Suppressor macrophage (primary cell): ENCODE results near the gene SYNPO2.
A peak's percentile ranks its signal among the peaks of the same experiment; 100 is the strongest.
"Not testable (repeated sequence)": the region's sequence is repeated elsewhere in the genome, so short reads cannot be mapped to it uniquely, and the experiment has no call there.

Experiments used
- DNase-seq, 4 experiments: peaks; one replicate each; pipeline ENCODE4 v3.0.0-alpha.2; 2020 to 2022

SYNPO2 gene

DNA sequence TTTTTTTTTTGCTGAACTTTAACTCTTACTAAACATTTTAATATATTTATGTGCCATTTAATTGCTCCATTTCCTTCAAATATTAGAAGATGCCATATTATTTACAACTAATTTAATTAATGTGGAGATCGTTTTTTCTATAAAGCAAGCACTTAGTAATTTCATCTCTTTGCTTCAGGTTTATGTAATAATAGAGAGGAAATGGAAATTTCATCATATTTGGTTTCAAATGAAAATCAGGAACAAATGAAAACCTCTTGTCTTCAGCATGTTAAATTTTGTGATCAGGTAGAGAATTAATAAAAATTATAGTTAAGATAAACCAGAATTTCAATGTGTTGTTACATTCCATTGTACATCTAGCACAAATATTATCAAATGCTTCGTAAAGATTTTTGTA lies 120.1 kb downstream of the SYNPO2 start:
- peak in 2 of 4 experiments; percentile 42 to 59 for DNase-seq

DNA sequence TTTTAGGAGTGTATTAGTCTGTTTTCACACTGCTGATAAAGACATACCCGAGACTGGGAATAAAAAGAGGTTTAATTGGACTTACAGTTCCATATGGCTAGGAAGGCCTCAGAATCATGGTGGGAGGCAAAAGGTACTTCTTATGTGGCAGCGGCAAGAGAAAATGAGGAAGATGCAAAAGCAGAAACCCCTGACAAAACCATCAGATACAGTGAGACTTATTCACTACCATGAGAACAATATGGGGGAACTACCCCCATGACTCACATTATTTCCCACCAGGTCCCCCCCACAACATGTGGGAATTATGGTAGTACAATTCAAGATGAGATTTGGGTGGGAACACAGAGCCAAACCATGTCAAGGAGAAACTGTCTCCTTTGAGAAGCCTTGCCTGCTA lies 121.6 kb downstream of the SYNPO2 start:
- DNase-seq, result peak; percentile 36 to 66 (median 48)

DNA sequence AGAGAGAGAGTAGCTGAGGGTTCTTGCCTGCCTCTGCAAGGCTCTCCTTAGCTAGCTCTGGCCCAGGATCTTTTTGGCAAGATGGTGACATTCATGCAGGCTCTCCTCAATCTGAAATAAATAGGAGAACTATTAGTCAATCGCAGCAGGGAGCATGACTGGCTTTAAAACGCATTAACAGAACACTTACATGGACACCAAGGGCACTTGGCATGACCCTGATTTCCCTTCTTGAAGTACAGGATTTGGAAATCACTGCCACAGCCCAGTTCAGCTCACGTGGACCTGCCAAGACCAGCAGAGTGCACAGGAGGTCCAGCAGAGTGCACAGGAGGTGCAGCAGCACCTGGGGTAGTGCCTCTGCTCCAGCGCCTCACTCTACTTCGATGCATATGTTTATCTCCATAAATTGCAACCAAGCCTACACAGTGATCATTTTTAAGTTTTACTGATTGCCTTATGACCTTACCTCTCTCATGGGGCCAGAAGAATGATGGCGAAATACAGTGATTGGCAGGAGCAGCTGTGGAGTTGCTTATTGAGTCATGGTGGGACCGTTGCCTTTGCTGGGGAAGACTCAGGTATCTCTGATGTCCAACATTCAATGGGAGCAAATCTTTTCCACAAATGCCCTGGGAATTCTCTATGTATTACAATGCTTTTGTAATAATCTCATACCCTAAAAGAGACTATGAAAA lies 122.4 kb downstream of the SYNPO2 start:
- DNase-seq, result peak in 2 of 4 experiments; percentile 28 to 35

DNA sequence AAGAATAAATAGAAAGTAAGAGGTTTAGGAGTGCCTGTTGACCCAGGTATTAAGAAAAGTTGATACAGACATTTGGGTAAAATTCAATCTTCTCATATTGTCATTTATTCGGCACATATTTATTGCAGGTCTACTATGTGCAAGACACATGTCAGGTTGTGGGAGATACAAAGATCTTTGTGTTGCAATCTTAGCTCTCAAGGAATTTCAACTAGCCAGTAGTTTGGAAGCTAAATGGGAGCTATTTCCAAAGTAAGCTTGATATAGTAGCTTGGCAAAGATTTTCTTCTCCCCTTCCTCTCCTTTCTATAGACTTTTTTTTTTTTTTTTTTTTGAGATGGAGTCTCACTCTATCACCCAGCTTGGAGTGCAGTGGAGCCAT lies 122.9 kb downstream of the SYNPO2 start:
- DNase-seq, result no peak

DNA sequence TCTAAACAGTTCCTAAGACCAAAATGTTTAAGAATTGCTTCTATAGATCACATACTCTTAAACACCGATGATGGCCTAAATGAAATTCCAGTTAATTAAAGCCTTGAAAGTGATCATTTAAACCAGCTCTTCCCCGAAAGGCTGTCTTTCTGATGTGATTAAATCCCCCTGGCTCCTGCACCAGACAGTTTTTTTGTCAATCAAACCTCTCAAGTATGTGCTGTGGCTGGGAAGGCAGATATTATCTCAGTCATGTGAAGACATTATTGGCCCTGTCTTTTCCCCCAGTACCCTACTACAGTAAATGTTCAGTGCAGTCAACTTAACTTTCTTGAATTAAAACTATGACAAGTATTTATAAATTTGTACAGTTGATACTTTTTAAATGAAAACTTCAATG lies 126.0 kb downstream of the SYNPO2 start:
- DNase-seq, result no peak

DNA sequence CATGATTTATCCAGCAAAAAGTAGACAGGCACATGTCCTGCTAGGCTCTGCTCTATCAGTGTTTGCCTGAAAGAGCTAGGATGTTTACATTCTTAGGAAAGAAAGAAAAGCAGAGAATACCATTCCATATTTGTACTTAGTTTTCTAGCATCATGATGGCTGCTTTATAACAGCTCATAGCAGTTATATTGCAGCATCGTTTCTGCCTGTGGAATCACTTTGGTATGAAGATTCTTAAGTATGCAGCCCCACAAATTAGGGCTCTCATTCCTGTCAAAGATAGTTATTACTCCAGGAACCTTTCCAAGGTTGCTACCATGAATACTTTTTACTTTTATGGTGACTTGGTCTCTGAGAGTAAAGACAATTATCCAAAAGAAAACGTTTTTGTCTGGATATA lies 128.0 kb downstream of the SYNPO2 start:
- DNase-seq, result no peak

DNA sequence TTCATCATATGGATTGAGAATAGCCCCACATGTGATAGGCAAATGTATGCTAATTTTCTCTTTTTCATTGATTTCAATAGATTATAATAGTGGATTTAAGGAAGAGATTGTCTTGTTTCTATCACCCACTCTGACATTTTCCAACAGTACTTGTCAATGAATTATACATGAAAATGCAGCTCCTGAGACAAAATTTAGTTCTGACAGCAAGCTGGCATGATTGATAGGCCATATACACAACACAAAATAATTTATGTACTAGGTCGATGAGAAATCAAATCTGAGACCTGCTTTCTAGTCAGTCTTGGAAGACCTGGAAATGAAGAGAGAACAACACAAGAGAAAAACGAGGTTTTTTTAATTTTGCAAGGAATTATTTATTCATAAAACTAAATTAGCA lies 129.0 kb downstream of the SYNPO2 start:
- no peak for DNase-seq

DNA sequence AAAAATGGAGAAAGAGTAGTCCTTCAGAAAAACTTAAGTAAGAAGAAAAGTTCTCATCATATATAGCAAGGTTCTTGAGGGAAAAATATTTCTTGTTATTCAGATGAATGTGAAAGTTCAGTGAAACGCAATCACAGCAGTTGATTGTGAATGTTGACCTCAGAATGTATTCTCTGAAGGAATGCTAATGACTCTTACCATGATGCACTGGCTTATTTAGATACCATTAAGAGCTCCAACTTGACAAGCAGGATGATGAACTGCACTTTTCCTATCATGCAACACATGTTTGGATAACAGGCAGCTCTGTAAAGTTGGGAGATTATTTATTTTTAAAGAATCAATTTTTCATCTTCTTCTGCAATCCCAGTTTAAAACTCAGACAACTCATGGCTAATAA lies 131.5 kb downstream of the SYNPO2 start:
- no peak for DNase-seq

DNA sequence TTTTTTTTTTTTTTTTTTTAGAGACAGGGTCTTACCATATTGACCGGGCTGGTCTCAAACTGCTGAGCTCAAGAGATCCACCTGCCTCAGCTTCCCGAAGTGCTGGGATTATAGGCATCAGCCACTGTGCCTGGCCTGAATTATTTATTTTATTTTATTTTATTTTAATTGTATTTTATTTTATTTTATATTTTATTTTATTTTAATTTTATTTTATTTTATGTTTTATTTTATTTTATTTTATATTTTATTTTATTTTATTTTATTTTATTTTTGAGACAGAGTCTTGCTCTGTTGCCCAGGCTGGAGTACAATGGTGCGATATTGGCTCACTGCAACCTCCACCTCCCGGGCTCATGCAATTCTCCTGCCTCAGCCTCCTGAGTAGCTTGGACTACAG lies 133.9 kb downstream of the SYNPO2 start:
- not testable (repeated sequence) for DNase-seq

DNA sequence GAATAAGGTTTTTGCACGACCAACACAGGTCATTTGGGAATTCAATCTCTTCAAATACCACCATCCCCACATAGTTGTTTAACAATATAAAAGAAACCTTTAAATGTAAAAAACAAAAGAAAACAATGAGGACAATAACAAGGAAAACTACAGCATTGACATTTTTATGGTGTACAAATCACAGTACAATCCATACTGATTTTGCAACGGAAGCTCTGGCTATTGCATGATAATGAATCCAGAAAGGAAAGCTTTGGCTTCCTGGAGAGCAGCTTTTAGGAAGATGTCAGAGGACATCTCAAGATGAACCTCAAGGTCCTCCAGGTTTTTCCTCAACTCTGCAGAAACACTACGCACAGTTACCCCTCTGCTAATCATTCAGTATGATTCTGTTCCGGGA lies 135.4 kb downstream of the SYNPO2 start:
- no peak for DNase-seq

DNA sequence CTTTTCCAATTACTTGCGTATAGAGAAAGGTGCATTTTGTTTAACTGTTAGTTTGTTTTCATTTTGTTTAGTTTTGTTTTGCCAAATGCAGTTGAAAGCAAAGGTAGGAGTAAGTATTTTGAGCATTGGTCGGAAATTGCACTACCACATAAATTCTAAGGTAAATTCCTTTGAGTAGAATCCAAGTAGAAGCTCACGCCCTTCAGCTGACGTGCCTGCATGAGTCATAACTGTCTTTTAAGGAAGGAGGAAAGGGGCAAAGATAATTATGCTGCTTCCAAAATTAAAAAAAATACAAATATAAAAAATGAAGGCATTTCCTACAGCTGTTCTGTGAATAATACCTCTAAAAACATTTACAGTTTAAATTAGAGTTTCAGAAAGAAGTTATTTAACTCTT lies 136.8 kb downstream of the SYNPO2 start:
- DNase-seq, result peak; percentile 56 to 80 (median 78)

DNA sequence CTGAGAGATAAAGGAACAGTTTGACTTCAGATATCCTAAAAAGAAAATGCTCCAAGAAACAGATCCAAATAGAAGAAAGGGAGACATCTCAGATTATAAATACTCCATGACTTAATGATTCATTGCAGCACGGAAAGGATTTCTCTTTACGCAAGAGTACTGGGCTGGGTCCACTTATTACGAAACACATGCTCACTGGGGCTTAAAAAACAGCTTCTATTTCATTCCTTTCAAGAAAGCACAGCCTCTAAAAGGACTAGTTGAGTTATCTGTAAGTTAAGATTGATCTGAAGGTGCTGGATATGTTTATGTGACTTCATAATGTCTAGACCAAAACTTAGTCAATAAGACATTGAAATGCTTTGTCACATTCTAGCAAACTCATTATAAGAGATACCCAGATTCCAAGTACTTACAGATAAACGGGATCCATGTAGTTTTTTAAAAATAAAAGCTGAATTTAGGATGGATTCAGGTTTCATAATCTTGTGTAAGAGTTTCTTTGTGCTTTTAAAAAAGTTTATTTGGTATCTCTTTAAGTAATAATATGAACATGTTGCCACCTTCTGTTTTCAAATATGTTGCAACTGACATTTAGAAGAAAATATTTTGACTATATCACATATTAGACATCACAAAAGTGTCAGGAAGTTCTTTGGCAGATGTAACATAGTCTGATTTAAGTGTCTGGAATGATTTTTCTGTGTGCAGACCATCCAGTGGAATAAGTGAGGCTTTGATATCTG lies 137.4 kb downstream of the SYNPO2 start:
- DNase-seq, result peak; percentile 65 to 85 (median 74)

DNA sequence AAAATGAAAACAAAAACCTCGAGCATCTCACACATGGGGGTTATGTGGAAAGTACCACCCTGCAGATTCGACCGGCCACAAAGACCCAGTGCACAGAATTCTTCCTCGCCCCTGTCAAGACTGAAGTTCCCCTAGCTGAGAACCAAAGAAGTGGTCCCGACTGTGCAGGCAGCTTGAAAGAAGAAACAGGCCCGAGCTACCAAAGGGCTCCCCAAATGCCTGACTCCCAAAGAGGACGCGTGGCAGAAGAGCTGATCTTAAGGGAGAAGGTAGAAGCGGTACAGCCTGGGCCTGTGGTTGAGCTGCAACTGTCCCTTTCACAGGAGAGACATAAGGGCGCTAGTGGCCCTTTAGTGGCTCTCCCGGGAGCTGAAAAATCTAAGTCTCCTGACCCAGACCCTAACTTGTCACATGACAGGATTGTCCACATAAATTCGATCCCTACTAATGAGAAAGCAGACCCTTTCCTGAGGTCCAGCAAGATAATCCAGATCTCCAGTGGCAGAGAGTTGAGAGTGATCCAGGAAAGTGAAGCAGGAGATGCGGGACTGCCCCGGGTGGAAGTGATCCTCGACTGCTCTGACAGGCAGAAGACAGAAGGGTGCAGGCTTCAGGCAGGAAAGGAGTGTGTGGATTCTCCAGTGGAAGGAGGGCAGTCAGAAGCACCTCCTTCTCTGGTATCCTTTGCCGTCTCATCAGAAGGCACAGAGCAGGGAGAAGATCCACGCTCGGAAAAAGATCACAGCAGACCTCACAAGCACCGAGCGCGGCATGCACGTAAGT lies 138.2 kb downstream of the SYNPO2 start:
- DNase-seq, result no peak

DNA sequence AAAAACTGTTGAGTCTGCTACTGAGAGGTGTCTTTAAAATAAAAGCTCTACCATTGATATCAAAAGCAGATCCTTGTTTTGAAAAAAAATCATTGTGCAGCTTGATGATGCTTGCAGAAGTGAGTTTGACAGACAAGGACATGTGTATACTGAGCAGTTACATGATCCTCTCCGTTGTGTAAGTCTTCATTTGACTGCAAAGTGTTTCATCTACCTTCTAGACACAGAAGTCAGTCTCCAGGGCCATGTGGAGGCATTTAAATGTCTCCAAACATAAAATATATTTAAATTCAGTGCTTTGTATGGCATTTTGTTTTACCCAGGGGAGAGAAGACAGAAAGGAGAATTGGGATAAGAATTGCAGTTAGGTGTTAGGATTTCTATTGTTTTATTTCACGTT lies 139.2 kb downstream of the SYNPO2 start:
- DNase-seq, result peak in 2 of 4 experiments; percentile 31

DNA sequence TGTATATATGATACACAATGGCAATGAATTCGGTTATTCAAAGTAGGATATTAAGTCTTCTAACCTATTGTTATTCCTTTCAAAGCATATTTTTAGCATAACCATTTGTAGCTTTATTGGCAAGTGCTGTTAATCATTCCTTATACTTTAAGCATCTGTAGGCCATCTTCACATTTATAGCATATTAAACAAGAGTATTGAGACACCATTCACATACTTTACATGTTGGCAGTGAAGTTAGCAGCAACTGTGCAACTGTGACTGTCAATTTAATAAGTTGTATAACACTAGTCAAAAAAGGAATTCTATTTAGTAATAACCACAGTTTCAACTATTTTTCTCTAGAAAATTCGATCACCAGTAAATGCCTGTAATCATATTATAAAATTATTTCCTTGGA lies 139.6 kb downstream of the SYNPO2 start:
- DNase-seq, result no peak

DNA sequence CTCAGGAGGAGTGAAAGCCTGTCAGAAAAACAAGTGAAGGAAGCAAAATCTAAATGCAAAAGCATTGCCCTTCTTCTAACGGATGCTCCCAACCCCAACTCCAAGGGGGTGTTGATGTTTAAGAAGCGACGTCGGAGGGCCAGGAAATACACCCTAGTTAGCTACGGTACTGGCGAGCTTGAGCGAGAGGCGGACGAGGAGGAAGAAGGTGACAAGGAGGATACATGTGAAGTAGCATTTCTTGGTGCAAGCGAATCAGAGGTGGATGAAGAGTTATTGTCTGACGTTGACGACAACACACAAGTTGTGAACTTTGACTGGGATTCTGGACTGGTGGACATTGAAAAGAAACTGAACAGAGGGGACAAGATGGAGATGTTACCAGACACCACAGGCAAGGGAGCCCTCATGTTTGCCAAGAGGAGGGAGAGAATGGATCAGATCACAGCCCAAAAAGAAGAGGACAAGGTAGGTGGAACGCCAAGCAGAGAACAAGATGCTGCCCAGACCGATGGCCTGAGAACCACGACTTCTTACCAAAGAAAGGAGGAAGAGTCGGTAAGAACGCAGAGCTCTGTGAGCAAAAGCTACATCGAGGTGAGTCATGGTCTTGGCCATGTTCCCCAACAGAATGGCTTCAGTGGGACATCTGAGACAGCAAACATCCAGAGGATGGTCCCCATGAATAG lies 141.3 kb downstream of the SYNPO2 start:
- no peak for DNase-seq

DNA sequence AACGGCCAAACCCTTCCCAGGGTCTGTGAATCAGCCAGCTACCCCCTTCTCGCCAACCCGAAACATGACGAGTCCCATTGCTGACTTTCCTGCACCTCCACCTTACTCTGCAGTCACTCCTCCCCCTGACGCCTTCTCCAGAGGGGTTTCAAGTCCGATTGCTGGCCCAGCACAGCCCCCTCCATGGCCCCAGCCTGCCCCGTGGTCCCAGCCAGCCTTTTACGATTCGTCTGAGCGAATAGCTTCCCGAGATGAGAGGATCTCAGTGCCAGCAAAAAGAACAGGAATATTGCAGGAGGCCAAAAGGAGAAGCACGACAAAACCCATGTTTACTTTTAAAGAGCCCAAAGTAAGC lies 141.9 kb downstream of the SYNPO2 start:
- no peak for DNase-seq

DNA sequence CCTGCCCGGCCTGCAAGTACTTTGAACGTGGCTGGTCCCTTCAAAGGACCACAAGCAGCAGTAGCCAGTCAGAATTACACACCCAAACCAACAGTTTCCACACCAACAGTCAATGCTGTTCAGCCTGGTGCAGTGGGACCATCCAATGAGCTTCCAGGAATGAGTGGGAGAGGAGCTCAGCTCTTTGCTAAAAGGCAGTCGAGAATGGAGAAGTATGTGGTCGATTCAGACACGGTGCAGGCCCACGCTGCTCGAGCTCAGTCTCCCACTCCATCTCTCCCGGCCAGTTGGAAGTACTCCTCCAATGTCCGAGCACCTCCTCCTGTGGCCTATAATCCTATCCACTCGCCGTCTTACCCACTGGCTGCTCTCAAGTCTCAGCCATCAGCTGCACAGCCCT lies 142.6 kb downstream of the SYNPO2 start:
- peak; percentile 21 to 59 (median 47) for DNase-seq

DNA sequence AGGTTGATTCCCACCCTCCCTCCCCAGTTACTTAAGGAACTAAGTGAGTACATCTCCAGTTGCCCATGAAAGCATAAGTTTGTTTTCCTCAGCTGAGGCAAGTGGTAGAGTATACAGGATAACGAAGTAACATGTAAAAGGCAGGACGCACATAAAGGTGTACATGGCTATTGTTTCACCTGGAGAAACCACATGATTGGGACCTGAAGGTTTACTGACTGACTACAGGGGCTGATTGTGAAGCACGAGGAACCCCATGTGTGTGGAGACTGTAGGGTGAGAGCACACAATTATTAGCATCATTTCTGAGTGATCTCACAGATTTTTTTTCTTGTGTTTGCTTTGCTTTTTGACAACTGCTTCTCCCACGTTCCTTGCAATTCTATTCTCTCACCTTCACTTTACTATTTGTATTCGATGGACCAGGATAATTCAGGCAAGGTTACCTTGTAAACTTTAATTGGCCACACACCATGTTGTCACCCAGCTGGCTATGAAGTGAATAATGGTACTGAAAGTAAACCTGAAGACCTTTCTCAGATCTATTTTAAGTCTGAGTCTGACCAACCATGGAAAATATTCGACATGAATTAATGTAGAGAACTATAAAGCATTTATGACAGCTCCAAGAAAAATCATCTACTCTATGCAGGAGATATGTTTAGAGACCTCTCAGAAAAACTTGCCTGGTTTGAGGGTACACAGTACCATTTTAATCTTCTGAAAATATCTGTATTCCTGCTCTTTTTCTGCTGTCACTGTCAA lies 144.4 kb downstream of the SYNPO2 start:
- no peak for DNase-seq

DNA sequence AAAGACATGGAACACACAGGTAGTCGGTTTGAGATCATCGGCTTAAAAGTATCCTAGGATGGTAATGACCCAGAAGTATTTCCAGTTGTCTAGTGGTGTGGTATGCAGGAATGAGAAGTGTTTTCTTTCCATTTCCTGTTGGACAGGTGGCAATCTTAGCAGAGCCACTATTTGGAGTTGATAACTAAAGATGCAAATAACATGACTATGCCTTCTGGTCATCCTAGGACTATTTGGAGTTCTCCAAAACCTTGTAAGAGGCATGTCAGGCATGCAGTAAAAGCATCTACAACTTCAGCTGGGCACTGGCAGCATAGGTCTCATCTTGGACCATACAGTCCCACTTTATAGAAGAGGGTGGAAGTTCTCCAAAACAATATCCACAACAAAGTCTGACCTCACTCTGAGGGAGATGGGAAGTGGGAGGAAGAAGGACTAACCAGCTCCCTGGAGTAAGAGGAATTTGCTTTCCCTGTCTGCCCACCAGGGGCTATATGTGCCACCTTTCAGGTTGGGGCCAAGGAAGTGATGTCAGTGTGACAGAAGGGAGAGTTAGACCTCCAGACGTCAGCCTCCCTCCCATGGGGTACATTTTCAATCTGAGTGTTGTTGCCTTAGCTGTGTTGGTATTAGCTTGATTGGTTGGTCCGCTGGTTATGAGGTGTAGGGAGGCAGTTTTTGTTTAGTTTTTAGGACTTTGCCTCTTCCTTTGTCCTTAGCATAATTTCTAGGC lies 145.8 kb downstream of the SYNPO2 start:
- no peak for DNase-seq

DNA sequence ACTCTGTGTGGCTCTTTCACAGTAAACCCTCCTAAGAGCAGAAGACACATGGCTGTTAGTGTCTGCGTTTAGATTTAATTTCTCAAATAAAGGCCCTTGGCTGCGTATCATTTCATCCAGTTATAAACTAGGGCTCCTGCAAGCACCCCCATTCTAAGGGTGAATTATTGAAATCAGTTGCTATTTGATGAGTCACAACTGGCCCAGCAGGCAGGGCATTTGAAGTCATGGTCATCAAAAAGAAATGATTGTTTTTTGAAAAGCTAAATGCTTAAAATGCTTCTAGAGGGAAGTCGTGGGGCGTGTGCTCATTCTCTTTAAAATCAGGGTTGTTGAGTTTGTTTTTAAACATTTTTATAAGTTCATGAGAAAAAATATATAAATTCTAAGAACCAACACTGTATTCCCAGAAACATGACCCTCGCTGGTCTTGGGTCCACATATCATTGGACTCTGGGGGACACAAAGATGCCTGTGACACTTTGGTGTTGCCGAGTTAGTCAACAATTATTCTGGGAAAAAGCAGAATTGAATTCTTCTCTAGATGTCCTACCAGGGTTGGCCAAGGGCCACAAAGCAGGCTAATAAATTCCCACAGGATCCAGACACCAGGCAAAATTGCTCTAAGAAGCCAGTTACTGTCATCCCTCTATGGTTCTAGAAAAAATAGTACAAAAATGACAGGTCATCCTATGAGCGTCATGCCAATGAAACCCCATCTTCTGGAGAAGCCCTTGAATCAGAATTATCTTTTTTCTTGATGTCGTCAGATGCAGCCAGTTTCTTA lies 147.5 kb downstream of the SYNPO2 start:
- no peak for DNase-seq
